ENCODE measurements around the gene NR6A1. TPM values are rescaled to one million over a fixed set of nuclear protein-coding genes. Genes with fewer than 3 reads are reported as not detected.

NR6A1 gene
- total and polyA plus RNA-seq, 12 donors = 0.29 to 2.0 (median 1.2) TPM

DNA sequence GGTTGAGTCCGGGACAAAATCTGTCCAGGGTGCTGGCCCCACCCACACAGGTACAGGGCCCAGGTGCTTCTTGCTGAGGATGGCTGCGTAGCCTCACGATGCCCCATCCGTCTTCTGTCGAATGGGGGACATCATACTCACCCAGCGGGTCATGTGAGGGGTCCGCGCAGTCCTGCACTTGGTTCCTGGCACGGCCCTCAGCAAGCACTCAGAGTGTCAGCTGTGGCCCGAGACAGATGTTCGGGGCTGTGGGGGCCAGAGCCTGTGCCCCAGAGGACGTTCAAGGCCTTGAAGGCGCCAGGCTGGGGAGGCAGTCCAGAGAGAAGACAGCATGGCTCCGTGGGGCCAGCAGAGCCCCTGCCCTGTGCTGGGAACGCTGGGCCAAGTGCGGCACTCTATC is 291.7 kb downstream of the NR6A1 start:
- Histone ChIP-seq H3K4me1 (peaks cover 0 to 12% (median 4%) of the 10 kb centered on the region in 9 donors), H3K9me3 (no peaks in the 10 kb centered on the region), H3K27me3 (peaks cover 20 to 91% (median 79%) of the 10 kb centered on the region in 7 donors), H3K27ac (no peak overlapping the region), H3K36me3 (no peaks in the 10 kb centered on the region), H3K4me3 (no peak overlapping the region)
- no peak for DNase-seq
- ATAC-seq = no peak
- intact Hi-C loops (cut with DNase I) = no loop called here
- 82 to 89% methylated on average over 16 of the region's 16 CpGs for WGBS, 2 donors
- TF ChIP-seq, protein P1, sequence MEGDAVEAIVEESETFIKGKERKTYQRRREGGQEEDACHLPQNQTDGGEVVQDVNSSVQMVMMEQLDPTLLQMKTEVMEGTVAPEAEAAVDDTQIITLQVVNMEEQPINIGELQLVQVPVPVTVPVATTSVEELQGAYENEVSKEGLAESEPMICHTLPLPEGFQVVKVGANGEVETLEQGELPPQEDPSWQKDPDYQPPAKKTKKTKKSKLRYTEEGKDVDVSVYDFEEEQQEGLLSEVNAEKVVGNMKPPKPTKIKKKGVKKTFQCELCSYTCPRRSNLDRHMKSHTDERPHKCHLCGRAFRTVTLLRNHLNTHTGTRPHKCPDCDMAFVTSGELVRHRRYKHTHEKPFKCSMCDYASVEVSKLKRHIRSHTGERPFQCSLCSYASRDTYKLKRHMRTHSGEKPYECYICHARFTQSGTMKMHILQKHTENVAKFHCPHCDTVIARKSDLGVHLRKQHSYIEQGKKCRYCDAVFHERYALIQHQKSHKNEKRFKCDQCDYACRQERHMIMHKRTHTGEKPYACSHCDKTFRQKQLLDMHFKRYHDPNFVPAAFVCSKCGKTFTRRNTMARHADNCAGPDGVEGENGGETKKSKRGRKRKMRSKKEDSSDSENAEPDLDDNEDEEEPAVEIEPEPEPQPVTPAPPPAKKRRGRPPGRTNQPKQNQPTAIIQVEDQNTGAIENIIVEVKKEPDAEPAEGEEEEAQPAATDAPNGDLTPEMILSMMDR (IDR thresholded peaks at IDR 0.05) = no peak

DNA sequence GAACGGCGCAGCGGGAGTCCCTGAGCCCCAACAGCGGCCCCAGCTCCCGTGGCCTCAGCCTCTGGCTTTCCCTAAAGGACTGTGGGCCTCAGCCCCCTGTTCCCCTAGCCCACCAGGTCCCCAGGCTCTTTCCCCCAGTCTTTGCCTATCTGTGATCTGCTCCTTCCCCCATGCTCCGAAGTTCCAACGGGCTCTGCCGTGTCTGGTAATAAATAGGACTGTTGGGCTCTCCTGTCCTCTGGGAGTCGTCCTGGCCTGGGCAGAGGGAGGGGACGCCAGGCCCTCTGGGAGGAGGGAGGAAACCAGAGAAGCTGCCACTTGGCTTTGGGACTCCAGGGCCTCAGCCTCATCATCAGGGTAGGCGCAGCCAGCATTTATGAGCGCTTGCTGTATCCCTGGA is 292.8 kb downstream of the NR6A1 start:
- DNase-seq (no peak), ATAC-seq (no peak)
- intact Hi-C loops (cut with DNase I) = no loop called here
- Histone ChIP-seq H3K9me3 (no peaks in the 10 kb centered on the region), H3K27me3 (peaks cover 20 to 83% (median 75%) of the 10 kb centered on the region in 7 donors), H3K4me3 (no peak overlapping the region), H3K4me1 (peaks cover 0 to 12% (median 4%) of the 10 kb centered on the region in 9 donors), H3K36me3 (no peaks in the 10 kb centered on the region), H3K27ac (no peak overlapping the region)
- 31 to 36% methylated on average over 12 of the region's 12 CpGs for WGBS, 2 donors
- TF ChIP-seq, protein P1 (IDR thresholded peaks at IDR 0.05) = no peak

DNA sequence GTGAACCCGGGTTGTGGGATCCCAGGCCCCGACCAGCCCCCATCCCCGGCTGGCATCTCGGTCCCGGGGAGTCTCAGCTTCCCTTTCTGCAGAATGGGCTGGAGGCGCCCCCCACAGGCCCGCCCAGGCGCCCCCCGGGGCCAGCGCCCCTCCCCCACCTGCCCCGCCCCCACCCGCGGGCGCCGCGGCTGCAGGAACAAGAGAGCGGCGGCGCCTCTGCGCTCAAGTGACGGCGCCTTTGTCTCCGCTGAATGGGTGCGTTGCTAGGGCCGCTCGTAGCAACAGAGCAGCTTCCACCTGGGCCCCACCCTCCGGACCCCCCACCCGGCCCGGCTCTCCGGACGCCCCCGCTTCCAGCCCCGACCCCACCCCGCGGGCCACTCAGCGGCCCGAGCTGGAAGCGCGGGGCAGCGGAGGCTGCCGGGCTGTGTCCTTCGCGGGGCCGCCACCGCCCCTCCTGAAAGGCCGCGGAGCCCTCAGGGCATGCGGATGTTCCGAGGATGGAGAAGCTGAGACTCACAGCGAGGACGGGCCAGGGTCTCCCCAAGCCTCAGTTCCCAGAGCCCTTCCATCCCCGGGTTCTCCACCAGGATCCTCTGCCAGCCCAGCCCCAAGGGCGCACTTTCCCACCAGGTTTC is 293.3 kb downstream of the NR6A1 start:
- no peak for ATAC-seq
- DNase-seq = no peak
- peaks cover 20 to 78% (median 73%) of the 10 kb centered on the region in 7 donors for H3K27me3 ChIP-seq
- peak overlapping the region in 7 of 10 donors; percentile 17 to 30 (median 22) for H3K4me3 ChIP-seq
- H3K4me1 ChIP-seq = peaks cover 0 to 12% (median 4%) of the 10 kb centered on the region in 9 donors
- no peaks in the 10 kb centered on the region for H3K36me3 ChIP-seq
- intact Hi-C loops (cut with DNase I) = no loop called here
- no peaks in the 10 kb centered on the region for H3K9me3 ChIP-seq
- 2 to 4% methylated on average over 40 to 53 of the region's 53 CpGs for WGBS, 2 donors
- TF ChIP-seq, protein P1 (IDR thresholded peaks at IDR 0.05) = no peak
- H3K27ac ChIP-seq = no peak overlapping the region

DNA sequence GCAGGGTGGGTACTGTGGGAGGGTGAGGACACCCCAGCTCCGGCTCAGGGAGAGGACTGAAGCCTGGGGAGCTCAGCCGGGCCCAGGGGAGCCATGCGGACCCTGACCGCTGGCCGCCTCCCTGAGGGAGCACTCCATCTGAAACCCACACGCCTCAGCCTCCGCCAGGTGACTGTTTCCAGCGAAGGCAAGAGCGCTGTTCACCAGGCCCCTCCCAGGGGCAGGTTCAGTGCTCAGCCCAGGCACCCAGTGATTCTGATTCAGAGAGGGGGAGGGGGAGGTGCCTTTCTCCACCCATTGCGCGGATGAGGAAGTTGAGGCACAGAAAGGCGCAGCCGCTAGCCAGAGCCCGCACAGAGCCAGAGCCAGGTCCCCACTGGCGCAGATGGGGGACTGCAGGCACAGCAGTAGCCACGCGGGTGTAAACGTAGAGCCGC is 293.9 kb downstream of the NR6A1 start:
- no peaks in the 10 kb centered on the region for H3K9me3 ChIP-seq
- DNase-seq (no peak), ATAC-seq (no peak)
- intact Hi-C loops (cut with DNase I) = no loop called here
- WGBS, 2 donors = 33 to 34% methylated on average over 19 of the region's 19 CpGs
- H3K4me1 ChIP-seq = peaks cover 0 to 12% (median 4%) of the 10 kb centered on the region in 9 donors
- peaks cover 20 to 78% (median 69%) of the 10 kb centered on the region in 7 donors for H3K27me3 ChIP-seq
- no peak overlapping the region for H3K27ac ChIP-seq
- H3K4me3 ChIP-seq = peak overlapping the region in 5 of 10 donors; percentile 17 to 28 (median 22)
- no peaks in the 10 kb centered on the region for H3K36me3 ChIP-seq
- TF ChIP-seq, protein P1 (IDR thresholded peaks at IDR 0.05) = no peak

All from heart right ventricle (tissue), 16 donors.